GM15510 (cell line): ENCODE data around the gene EMILIN2.

Experiments used
- POLR2A ChIP-seq: IDR thresholded peaks from 3 replicates; pipeline ENCODE4 v1.6.1; 2011; ENCODE audit warnings: borderline replicate concordance; ENCODE audit not compliant: insufficient read length; ENCODE audit errors: extremely low read depth

EMILIN2 gene

GRCh38 chr18:2963048-2963447 lies 116.2 kb downstream of the EMILIN2 start:
- TF ChIP-seq POLR2A, result no peak

GRCh38 chr18:2964361-2965010 lies 117.7 kb downstream of the EMILIN2 start:
- no peak for TF ChIP-seq POLR2A
